GM18861 (cell line): ENCODE results near the gene KCNH1.
"Not testable (repeated sequence)": the region's sequence is repeated elsewhere in the genome, so short reads cannot be mapped to it uniquely, and the experiment has no call there.

Source experiments
- ATAC-seq: cut with Tn5 transposase; IDR thresholded peaks from one replicate; pipeline ENCODE4 v1.9.1; 2021; ENCODE audit not compliant: unreplicated experiment

KCNH1 gene

GRCh38 chr1:211101481-211101880 is 32.5 kb downstream of the KCNH1 start:
- ATAC-seq, result no peak

- ATAC-seq, result no peak
Measured at GRCh38 chr1:211099393-211099792, 34.6 kb downstream of the KCNH1 start.

- no peak for ATAC-seq
Measured at GRCh38 chr1:211095381-211095780, 38.6 kb downstream of the KCNH1 start.

GRCh38 chr1:211092955-211093354 is 41.0 kb downstream of the KCNH1 start:
- no peak for ATAC-seq

GRCh38 chr1:211091867-211092266 is 42.1 kb downstream of the KCNH1 start:
- ATAC-seq, result no peak

GRCh38 chr1:211089536-211089935 is 44.4 kb downstream of the KCNH1 start:
- no peak for ATAC-seq

- no peak for ATAC-seq
Measured at GRCh38 chr1:211088156-211088555, 45.8 kb downstream of the KCNH1 start.

- ATAC-seq, result no peak
Measured at GRCh38 chr1:211082824-211083223, 51.1 kb downstream of the KCNH1 start.

- not testable (repeated sequence) for ATAC-seq
Measured at GRCh38 chr1:211081447-211081846, 52.5 kb downstream of the KCNH1 start.

- no peak for ATAC-seq
Measured at GRCh38 chr1:211068976-211069375, 65.0 kb downstream of the KCNH1 start.

- ATAC-seq, result no peak
Measured at GRCh38 chr1:211066781-211067384, 67.1 kb downstream of the KCNH1 start.

- not testable (repeated sequence) for ATAC-seq
Measured at GRCh38 chr1:211041838-211042237, 92.1 kb downstream of the KCNH1 start.

- no peak for ATAC-seq
Measured at GRCh38 chr1:211037095-211037494, 96.9 kb downstream of the KCNH1 start.

- ATAC-seq, result no peak
Measured at GRCh38 chr1:211036381-211037060, 97.4 kb downstream of the KCNH1 start.

GRCh38 chr1:211035821-211036380 is 98.0 kb downstream of the KCNH1 start:
- no peak for ATAC-seq

- ATAC-seq, result no peak
Measured at GRCh38 chr1:211033921-211034525, 99.9 kb downstream of the KCNH1 start.

GRCh38 chr1:211024901-211025300 is 109.0 kb downstream of the KCNH1 start:
- ATAC-seq, result no peak

GRCh38 chr1:211019266-211019665 is 114.7 kb downstream of the KCNH1 start:
- no peak for ATAC-seq

- no peak for ATAC-seq
Measured at GRCh38 chr1:211018690-211019089, 115.3 kb downstream of the KCNH1 start.

GRCh38 chr1:211017075-211017718 is 116.8 kb downstream of the KCNH1 start:
- ATAC-seq, result no peak

- ATAC-seq, result no peak
Measured at GRCh38 chr1:211014275-211014674, 119.7 kb downstream of the KCNH1 start.
